ENCODE measurements around the gene NAGPA. TPM values are rescaled to one million over a fixed set of nuclear protein-coding genes. Genes with fewer than 3 reads are reported as not detected.

Gene NAGPA
- total RNA-seq, 4 donors from 2014 or later = 26.0 to 46.8 (median 30.8) TPM

GRCh38 chr16:4987580-4988374, 46.0 kb downstream of the NAGPA start:
- peaks cover 10% of the 10 kb centered on the region for H3K27me3 ChIP-seq
- intact Hi-C loops (cut with DNase I) = no loop called here
- H3K4me3 ChIP-seq (replicated peaks in 1 of 3) = no peak overlapping the region
- H3K4me1 ChIP-seq = no peaks in the 10 kb centered on the region
- 24% methylated on average over 21 to 27 of the region's 60 CpGs for WGBS, 2 donors
- TF ChIP-seq POLR2A (IDR thresholded peaks at IDR 0.05) = no peak
- TF ChIP-seq CTCF (IDR thresholded peaks at IDR 0.05) = no peak
- DNase-seq = no peak
- no peak overlapping the region for H3K27ac ChIP-seq
- H3K9me3 ChIP-seq = no peaks in the 10 kb centered on the region
- no peaks in the 10 kb centered on the region for H3K36me3 ChIP-seq

- WGBS, 2 donors = 4 to 7% methylated on average over 7 to 10 of the region's 10 CpGs
- intact Hi-C loops (cut with DNase I) = no loop called here
Measured at GRCh38 chr16:4987250-4987579, 46.5 kb downstream of the NAGPA start.

GRCh38 chr16:4984174-4984990, 49.4 kb downstream of the NAGPA start:
- 75 to 76% methylated on average over 5 of the region's 5 CpGs for WGBS, 2 donors
- no peaks in the 10 kb centered on the region for H3K36me3 ChIP-seq

More at GRCh38 chr16:4987250-4987579, 46.5 kb downstream of the NAGPA start:
- no peak overlapping the region for H3K27ac ChIP-seq
- DNase-seq = no peak
- peaks cover 10% of the 10 kb centered on the region for H3K27me3 ChIP-seq
- no peaks in the 10 kb centered on the region for H3K9me3 ChIP-seq
- no peaks in the 10 kb centered on the region for H3K36me3 ChIP-seq
- no peaks in the 10 kb centered on the region for H3K4me1 ChIP-seq
- TF ChIP-seq CTCF (IDR thresholded peaks at IDR 0.05) (no peak), POLR2A (IDR thresholded peaks at IDR 0.05) (no peak)
- H3K4me3 ChIP-seq (replicated peaks in 1 of 3) = no peak overlapping the region

GRCh38 chr16:4982056-4982867, 51.5 kb downstream of the NAGPA start:
- DNase-seq = no peak
- H3K4me3 ChIP-seq (replicated peaks in 1 of 3) = no peak overlapping the region
- H3K4me1 ChIP-seq = no peaks in the 10 kb centered on the region
- no peaks in the 10 kb centered on the region for H3K9me3 ChIP-seq
- intact Hi-C loops (cut with DNase I) = no loop called here
- 51 to 62% methylated on average over 9 to 12 of the region's 20 CpGs for WGBS, 2 donors
- no peaks in the 10 kb centered on the region for H3K36me3 ChIP-seq
- TF ChIP-seq POLR2A (IDR thresholded peaks at IDR 0.05) = no peak
- TF ChIP-seq CTCF (IDR thresholded peaks at IDR 0.05) = no peak
- no peak overlapping the region for H3K27ac ChIP-seq
- no peaks in the 10 kb centered on the region for H3K27me3 ChIP-seq

More at GRCh38 chr16:4984174-4984990, 49.4 kb downstream of the NAGPA start:
- intact Hi-C loops (cut with DNase I) = no loop called here
- Histone ChIP-seq H3K9me3 (no peaks in the 10 kb centered on the region), H3K4me3 (replicated peaks in 1 of 3) (no peak overlapping the region), H3K27me3 (peaks cover 10% of the 10 kb centered on the region), H3K27ac (no peak overlapping the region), H3K4me1 (no peaks in the 10 kb centered on the region)
- no peak for TF ChIP-seq CTCF (IDR thresholded peaks at IDR 0.05)
- no peak for TF ChIP-seq POLR2A (IDR thresholded peaks at IDR 0.05)
- no peak for DNase-seq

All from thyroid gland (tissue), 4 donors.